Calu3 (cell line): ENCODE measurements around the gene CCDC18. TPM values are rescaled to one million over a fixed set of nuclear protein-coding genes. Genes with fewer than 3 reads are reported as not detected.

ENCODE experiments used
- BruUV-seq: library from RNA; stranded (reverse); fragments of 400-500 nt; replicated peaks from 2 replicates; lab custom pipeline; 2021; lab: Mats Ljungman, UMichigan
- CTCF ChIA-PET: fragments of 300-600 bp; sonication (Branson Sonifier 250); formaldehyde crosslinking; loops from one replicate; lab custom pipeline; 2022; ENCODE audit warnings: antibody characterized with exemption; lab: Charles Lee
- DNase-seq: peaks from one replicate; pipeline ENCODE4 v3.0.0; 2022
- H3K27ac Mint-ChIP-seq: one replicate; pipeline ENCODE4 v1.8.0; 2022; ENCODE audit warnings: mixed read lengths; ENCODE audit not compliant: unreplicated experiment
- H3K27me3 Mint-ChIP-seq: one replicate; pipeline ENCODE4 v1.8.0; 2022; ENCODE audit warnings: mixed read lengths; ENCODE audit not compliant: unreplicated experiment
- H3K36me3 Mint-ChIP-seq: one replicate; pipeline ENCODE4 v1.8.0; 2022; ENCODE audit warnings: mild to moderate bottlenecking, moderate library complexity, mixed read lengths; ENCODE audit not compliant: insufficient read depth, unreplicated experiment
- H3K4me1 Mint-ChIP-seq: one replicate; pipeline ENCODE4 v1.8.0; 2022; ENCODE audit warnings: mild to moderate bottlenecking, low read depth, mixed read lengths; ENCODE audit not compliant: unreplicated experiment
- H3K4me3 Mint-ChIP-seq: one replicate; pipeline ENCODE4 v1.8.0; 2022; ENCODE audit warnings: mild to moderate bottlenecking, low read depth, moderate library complexity, mixed read lengths; ENCODE audit not compliant: unreplicated experiment
- H3K9me3 Mint-ChIP-seq: one replicate; pipeline ENCODE4 v1.8.0; 2022; ENCODE audit warnings: low read depth, mixed read lengths; ENCODE audit not compliant: unreplicated experiment
- intact Hi-C: fragments of 100-400 bp; cut with micrococcal nuclease; formaldehyde crosslinking; loops from one replicate; pipeline ENCODE4 v1.10.0; 2022; ENCODE audit not compliant: unreplicated experiment
- total RNA-seq: library from RNA; stranded (reverse); gene quantifications from 2 replicates; pipeline ENCODE4 v1.2.3, GENCODE V29; 2022
- TF ChIP-seq, protein P1 (sequence below): fragments of 200-600 bp; IDR thresholded peaks from one replicate; pipeline ENCODE4 v1.8.0; 2022; ENCODE audit warnings: antibody characterized with exemption; ENCODE audit not compliant: unreplicated experiment

CCDC18 gene
- total RNA-seq, 1 experiment from 2014 or later = 22.7 TPM

DNA sequence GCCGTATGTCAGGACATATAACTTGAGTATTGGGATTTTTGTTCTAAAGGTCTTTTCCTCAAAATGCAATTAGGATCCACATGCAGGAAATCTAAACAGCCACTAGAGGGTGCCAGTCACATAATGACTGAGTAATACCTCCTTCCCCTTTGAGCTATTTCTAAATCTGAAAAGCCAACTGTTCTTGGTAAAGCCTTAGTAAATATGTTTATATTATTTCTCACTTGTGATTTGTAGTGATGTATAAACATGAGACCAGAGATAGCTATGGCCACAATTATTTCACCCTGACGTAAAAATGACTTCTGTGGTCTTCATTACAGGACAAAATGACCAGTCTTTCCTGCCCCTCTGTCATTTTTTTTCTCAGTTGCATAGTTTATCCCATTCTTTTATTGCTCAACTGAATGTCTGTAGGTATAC lies 124.2 kb downstream of the CCDC18 start:
- TF ChIP-seq, protein P1, sequence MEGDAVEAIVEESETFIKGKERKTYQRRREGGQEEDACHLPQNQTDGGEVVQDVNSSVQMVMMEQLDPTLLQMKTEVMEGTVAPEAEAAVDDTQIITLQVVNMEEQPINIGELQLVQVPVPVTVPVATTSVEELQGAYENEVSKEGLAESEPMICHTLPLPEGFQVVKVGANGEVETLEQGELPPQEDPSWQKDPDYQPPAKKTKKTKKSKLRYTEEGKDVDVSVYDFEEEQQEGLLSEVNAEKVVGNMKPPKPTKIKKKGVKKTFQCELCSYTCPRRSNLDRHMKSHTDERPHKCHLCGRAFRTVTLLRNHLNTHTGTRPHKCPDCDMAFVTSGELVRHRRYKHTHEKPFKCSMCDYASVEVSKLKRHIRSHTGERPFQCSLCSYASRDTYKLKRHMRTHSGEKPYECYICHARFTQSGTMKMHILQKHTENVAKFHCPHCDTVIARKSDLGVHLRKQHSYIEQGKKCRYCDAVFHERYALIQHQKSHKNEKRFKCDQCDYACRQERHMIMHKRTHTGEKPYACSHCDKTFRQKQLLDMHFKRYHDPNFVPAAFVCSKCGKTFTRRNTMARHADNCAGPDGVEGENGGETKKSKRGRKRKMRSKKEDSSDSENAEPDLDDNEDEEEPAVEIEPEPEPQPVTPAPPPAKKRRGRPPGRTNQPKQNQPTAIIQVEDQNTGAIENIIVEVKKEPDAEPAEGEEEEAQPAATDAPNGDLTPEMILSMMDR = peak; percentile 68
- no peaks in the 10 kb centered on the region for H3K36me3 Mint-ChIP-seq
- no peaks in the 10 kb centered on the region for H3K4me1 Mint-ChIP-seq
- H3K9me3 Mint-ChIP-seq = no peaks in the 10 kb centered on the region
- intact Hi-C loops = loop anchor here (5.0 to 10.0 kb wide), 3 partner anchors 50 to 540 kb away; no protein-coding TSS in a partner anchor
- CTCF ChIA-PET = interaction anchor here (0.6 to 2.1 kb wide), 17 partner anchors 12 to 539 kb away, joined by 3 to 17 read pairs (median 4); partner anchors contain the start of gene DR1
- no peak overlapping the region for H3K27ac Mint-ChIP-seq
- no peaks in the 10 kb centered on the region for H3K27me3 Mint-ChIP-seq
- no peak overlapping the region for H3K4me3 Mint-ChIP-seq
- BruUV-seq = no TSS peak
- DNase-seq = peak; percentile 57

DNA sequence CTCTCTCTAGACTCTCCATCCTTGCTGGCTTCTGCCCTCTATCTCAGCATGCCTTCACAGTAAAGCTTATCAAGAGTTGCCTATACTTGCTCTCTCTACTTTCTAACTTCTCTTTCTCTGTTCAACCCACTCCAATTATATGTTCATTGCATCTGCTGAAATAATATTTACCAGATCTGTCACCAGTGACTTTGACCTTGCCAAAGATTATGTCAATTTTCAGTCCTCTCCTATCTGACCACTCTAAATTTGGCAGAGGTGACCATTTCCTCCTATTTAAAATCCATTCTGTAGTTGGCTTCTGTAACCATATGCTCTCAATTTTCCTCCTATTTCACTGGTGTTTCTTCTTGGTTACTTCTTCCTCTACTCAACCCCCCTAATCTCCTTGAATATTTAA lies 126.4 kb downstream of the CCDC18 start:
- TF ChIP-seq, protein P1 = no peak
- no peak for DNase-seq
- Mint-ChIP-seq H3K4me1 (no peaks in the 10 kb centered on the region), H3K27me3 (no peaks in the 10 kb centered on the region), H3K36me3 (no peaks in the 10 kb centered on the region), H3K4me3 (no peak overlapping the region), H3K9me3 (no peaks in the 10 kb centered on the region), H3K27ac (no peak overlapping the region)
- intact Hi-C loops = loop anchor here (10.0 kb wide), 2 partner anchors 48 to 538 kb away; no protein-coding TSS in a partner anchor
- CTCF ChIA-PET = interaction anchor here (1.3 kb wide), 1 partner anchor 38 kb away, joined by 5 read pairs; the partner anchor contains the start of gene DR1
- no TSS peak for BruUV-seq

DNA sequence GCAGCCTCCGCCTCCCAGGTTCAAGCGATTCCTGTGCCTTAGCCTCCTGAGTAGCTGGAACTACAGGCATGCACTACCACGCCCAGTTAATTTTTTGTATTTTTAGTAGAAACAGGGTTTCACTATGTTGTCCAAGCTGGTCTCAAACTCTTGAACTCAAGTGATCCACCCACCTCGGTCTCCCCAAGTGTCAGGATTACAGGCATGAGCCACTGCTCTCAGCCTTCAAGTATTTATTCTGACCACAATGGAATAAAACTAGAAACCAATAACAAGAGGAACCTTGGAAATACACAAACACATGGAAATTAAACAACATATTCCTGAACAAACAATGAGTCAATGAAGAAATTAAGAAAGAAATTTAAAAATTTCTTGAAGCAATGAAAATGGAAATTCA lies 132.5 kb downstream of the CCDC18 start:
- no peak for DNase-seq
- TF ChIP-seq, protein P1 = no peak
- Mint-ChIP-seq H3K9me3 (no peaks in the 10 kb centered on the region), H3K4me3 (no peak overlapping the region), H3K27ac (no peak overlapping the region), H3K27me3 (no peaks in the 10 kb centered on the region), H3K4me1 (no peaks in the 10 kb centered on the region), H3K36me3 (no peaks in the 10 kb centered on the region)
- intact Hi-C loops = no loop called here
- CTCF ChIA-PET = no interaction called here
- BruUV-seq = no TSS peak

DNA sequence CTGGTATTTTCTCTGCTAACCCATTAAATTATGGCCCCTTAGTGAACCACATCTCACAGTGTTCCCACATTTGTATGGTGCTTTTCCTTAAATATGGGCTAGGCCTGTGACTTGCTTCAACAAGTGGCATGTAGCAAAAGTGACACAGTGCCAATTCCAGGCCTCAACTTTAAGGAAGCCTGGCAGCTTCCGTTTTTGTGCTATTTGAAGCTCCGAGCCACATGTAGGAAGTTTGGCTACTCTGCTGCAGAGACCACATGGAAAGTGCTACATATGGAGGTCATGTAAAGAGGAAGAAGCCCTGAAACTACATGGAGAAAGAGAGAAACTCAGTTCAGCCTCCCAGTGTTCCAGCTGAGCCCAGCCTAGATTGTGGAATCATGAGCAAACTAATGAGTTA lies 136.7 kb downstream of the CCDC18 start:
- H3K27me3 Mint-ChIP-seq = no peaks in the 10 kb centered on the region
- peaks cover 5% of the 10 kb centered on the region for H3K4me1 Mint-ChIP-seq
- DNase-seq = no peak
- CTCF ChIA-PET = interaction anchor here (0.9 kb wide), 1 partner anchor 13 kb away, joined by 3 read pairs; no protein-coding TSS in a partner anchor
- no TSS peak for BruUV-seq
- peaks cover 5% of the 10 kb centered on the region for H3K9me3 Mint-ChIP-seq
- H3K27ac Mint-ChIP-seq = no peak overlapping the region
- TF ChIP-seq, protein P1 = no peak
- intact Hi-C loops = no loop called here
- H3K36me3 Mint-ChIP-seq = no peaks in the 10 kb centered on the region
- H3K4me3 Mint-ChIP-seq = no peak overlapping the region
